Lower leg skin (tissue), 3 donors: Measurements from ENCODE around the gene CLTB.

Source experiments
- CTCF ChIP-seq, 3 donors: fragments of 450-650 bp; IDR thresholded peaks; one replicate each; pipeline ENCODE4 v1.5.1; 2016; ENCODE audit warnings: antibody characterized with exemption in 3 of 3, mild to moderate bottlenecking in 3 of 3, moderate library complexity in 2 of 3
- POLR2A ChIP-seq, 2 donors: fragments of 450-650 bp; IDR thresholded peaks; one replicate each; pipeline ENCODE4 v1.6.1; 2016 to 2017; ENCODE audit warnings: antibody characterized with exemption in 2 of 2, mild to moderate bottlenecking in 1 of 2, moderate library complexity in 1 of 2

- TF ChIP-seq POLR2A (IDR thresholded peaks at IDR 0.05) = no peak
- no peak for TF ChIP-seq CTCF (IDR thresholded peaks at IDR 0.05)
Measured at GRCh38 chr5:176389135-176390123, 26.9 kb downstream of the CLTB start.
